Measurements from ENCODE around the gene GNL1.

Gene GNL1

GRCh38 chr6:30571075-30571761, 14.9 kb upstream of the GNL1 start, which contains the start of gene ABCF1 (continued):
- no peak for TF ChIP-seq ZNF610 (tag by site-specific recombination; IDR thresholded peaks at IDR 0.05; ENCODE audit: borderline replicate concordance)
- TF ChIP-seq ZNF585B (tag by site-specific recombination; IDR thresholded peaks at IDR 0.05): no peak
- TF ChIP-seq ZNF214 (tag by site-specific recombination; IDR thresholded peaks at IDR 0.05; ENCODE audit: borderline replicate concordance): no peak
- TF ChIP-seq ZNF624 (tag by site-specific recombination; IDR thresholded peaks at IDR 0.05): no peak
- no peak for TF ChIP-seq ZNF626 (tag by site-specific recombination; IDR thresholded peaks at IDR 0.05)
- TF ChIP-seq, protein P1, sequence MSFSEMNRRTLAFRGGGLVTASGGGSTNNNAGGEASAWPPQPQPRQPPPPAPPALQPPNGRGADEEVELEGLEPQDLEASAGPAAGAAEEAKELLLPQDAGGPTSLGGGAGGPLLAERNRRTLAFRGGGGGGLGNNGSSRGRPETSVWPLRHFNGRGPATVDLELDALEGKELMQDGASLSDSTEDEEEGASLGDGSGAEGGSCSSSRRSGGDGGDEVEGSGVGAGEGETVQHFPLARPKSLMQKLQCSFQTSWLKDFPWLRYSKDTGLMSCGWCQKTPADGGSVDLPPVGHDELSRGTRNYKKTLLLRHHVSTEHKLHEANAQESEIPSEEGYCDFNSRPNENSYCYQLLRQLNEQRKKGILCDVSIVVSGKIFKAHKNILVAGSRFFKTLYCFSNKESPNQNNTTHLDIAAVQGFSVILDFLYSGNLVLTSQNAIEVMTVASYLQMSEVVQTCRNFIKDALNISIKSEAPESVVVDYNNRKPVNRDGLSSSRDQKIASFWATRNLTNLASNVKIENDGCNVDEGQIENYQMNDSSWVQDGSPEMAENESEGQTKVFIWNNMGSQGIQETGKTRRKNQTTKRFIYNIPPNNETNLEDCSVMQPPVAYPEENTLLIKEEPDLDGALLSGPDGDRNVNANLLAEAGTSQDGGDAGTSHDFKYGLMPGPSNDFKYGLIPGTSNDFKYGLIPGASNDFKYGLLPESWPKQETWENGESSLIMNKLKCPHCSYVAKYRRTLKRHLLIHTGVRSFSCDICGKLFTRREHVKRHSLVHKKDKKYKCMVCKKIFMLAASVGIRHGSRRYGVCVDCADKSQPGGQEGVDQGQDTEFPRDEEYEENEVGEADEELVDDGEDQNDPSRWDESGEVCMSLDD (tag by site-specific recombination; IDR thresholded peaks at IDR 0.05): peak; percentile 79
- no peak for TF ChIP-seq ZNF132 (tag by site-specific recombination; IDR thresholded peaks at IDR 0.05; ENCODE audit: borderline replicate concordance)
- TF ChIP-seq ZNF548 (tag by site-specific recombination; IDR thresholded peaks at IDR 0.05): no peak
- TF ChIP-seq ZBTB1 (tag by site-specific recombination; IDR thresholded peaks at IDR 0.05): no peak
- no peak for TF ChIP-seq KLF16 (tag by site-specific recombination; IDR thresholded peaks at IDR 0.05)
- TF ChIP-seq, protein P2, sequence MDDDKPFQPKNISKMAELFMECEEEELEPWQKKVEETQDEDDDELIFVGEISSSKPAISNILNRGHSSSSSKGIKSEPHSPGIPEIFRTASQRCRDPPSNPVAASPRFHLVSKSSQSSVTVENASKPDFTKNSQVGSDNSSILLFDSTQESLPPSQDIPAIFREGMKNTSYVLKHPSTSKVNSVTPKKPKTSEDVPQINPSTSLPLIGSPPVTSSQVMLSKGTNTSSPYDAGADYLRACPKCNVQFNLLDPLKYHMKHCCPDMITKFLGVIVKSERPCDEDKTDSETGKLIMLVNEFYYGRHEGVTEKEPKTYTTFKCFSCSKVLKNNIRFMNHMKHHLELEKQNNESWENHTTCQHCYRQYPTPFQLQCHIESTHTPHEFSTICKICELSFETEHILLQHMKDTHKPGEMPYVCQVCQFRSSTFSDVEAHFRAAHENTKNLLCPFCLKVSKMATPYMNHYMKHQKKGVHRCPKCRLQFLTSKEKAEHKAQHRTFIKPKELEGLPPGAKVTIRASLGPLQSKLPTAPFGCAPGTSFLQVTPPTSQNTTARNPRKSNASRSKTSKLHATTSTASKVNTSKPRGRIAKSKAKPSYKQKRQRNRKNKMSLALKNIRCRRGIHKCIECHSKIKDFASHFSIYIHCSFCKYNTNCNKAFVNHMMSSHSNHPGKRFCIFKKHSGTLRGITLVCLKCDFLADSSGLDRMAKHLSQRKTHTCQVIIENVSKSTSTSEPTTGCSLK (tag by site-specific recombination; IDR thresholded peaks at IDR 0.05): no peak
- TF ChIP-seq ZNF391 (tag by site-specific recombination; IDR thresholded peaks at IDR 0.05; ENCODE audit: borderline replicate concordance, low read depth): no peak
- TF ChIP-seq, protein P3, sequence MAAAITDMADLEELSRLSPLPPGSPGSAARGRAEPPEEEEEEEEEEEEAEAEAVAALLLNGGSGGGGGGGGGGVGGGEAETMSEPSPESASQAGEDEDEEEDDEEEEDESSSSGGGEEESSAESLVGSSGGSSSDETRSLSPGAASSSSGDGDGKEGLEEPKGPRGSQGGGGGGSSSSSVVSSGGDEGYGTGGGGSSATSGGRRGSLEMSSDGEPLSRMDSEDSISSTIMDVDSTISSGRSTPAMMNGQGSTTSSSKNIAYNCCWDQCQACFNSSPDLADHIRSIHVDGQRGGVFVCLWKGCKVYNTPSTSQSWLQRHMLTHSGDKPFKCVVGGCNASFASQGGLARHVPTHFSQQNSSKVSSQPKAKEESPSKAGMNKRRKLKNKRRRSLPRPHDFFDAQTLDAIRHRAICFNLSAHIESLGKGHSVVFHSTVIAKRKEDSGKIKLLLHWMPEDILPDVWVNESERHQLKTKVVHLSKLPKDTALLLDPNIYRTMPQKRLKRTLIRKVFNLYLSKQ (tag by site-specific recombination; IDR thresholded peaks at IDR 0.05; ENCODE audit: borderline replicate concordance): no peak
- peak; percentile 91 for TF ChIP-seq ZEB2 (tag by site-specific recombination; IDR thresholded peaks at IDR 0.05)
- no peak for TF ChIP-seq HOXC10 (CRISPR knock-in tag; IDR thresholded peaks at IDR 0.05)
- TF ChIP-seq ZNF121 (tag by site-specific recombination; IDR thresholded peaks at IDR 0.05): no peak
- peak; percentile 98 for TF ChIP-seq ZNF600 (tag by site-specific recombination; IDR thresholded peaks at IDR 0.05)
- TF ChIP-seq ZNF37A (tag by site-specific recombination; IDR thresholded peaks at IDR 0.05): no peak
- no peak for TF ChIP-seq BCL11A (tag by site-specific recombination; IDR thresholded peaks at IDR 0.05; ENCODE audit: low read depth)
- TF ChIP-seq SETDB1 (IDR thresholded peaks at IDR 0.05; ENCODE audit: insufficient read length, low read length): no peak
- peak; percentile 77 for TF ChIP-seq ZNF341 (tag by site-specific recombination; IDR thresholded peaks at IDR 0.05; ENCODE audit: low read depth)
- TF ChIP-seq ZSCAN30 (tag by site-specific recombination; IDR thresholded peaks at IDR 0.05): no peak
- TF ChIP-seq ZBTB11 (tag by site-specific recombination; conservative IDR thresholded peaks at IDR 0.05; ENCODE audit: low read depth): peak; percentile 96
- TF ChIP-seq ZNF561 (tag by site-specific recombination; IDR thresholded peaks at IDR 0.05; ENCODE audit: borderline replicate concordance): peak; percentile 82; the same call in 1 of the 2 replicates
- TF ChIP-seq, protein P4, sequence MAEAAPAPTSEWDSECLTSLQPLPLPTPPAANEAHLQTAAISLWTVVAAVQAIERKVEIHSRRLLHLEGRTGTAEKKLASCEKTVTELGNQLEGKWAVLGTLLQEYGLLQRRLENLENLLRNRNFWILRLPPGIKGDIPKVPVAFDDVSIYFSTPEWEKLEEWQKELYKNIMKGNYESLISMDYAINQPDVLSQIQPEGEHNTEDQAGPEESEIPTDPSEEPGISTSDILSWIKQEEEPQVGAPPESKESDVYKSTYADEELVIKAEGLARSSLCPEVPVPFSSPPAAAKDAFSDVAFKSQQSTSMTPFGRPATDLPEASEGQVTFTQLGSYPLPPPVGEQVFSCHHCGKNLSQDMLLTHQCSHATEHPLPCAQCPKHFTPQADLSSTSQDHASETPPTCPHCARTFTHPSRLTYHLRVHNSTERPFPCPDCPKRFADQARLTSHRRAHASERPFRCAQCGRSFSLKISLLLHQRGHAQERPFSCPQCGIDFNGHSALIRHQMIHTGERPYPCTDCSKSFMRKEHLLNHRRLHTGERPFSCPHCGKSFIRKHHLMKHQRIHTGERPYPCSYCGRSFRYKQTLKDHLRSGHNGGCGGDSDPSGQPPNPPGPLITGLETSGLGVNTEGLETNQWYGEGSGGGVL (tag by site-specific recombination; IDR thresholded peaks at IDR 0.05): no peak
- no peak for TF ChIP-seq ZNF366 (tag by site-specific recombination; conservative IDR thresholded peaks at IDR 0.05)
- no peak for TF ChIP-seq ZNF768 (tag by site-specific recombination; IDR thresholded peaks at IDR 0.05)
- no peak; the same call in 1 of the 2 replicates for TF ChIP-seq ZNF843 (tag by site-specific recombination; IDR thresholded peaks at IDR 0.05)
- no peak for TF ChIP-seq ZNF423 (tag by site-specific recombination; IDR thresholded peaks at IDR 0.05)

Measured in HEK293 (cell line).